Osteoblast (primary cell): Measurements from ENCODE around the gene MTMR1. TPM values are rescaled to one million over a fixed set of nuclear protein-coding genes. Genes with fewer than 3 reads are reported as not detected.
A peak's percentile ranks its signal among the peaks of the same experiment; 100 is the strongest.

Experiments
- DNase-seq: peaks from one replicate; pipeline ENCODE4 v3.0.0; 2011; ENCODE audit warnings: low spot score, mixed read lengths; ENCODE audit not compliant: insufficient read length; ENCODE audit errors: missing footprints
- H2AFZ ChIP-seq: 2 replicates; pipeline ENCODE4 v1.6.0; 2011; ENCODE audit warnings: mild to moderate bottlenecking, low read length
- H3K27ac ChIP-seq: 2 replicates; pipeline ENCODE4 v1.5.1; 2011; ENCODE audit warnings: mild to moderate bottlenecking, low read depth, low read length, moderate library complexity
- H3K27me3 ChIP-seq: 2 replicates; pipeline ENCODE4 v1.6.0; 2012; ENCODE audit warnings: mild to moderate bottlenecking, control low read depth, inconsistent platforms, low read length, moderate library complexity; ENCODE audit not compliant: insufficient read depth
- H3K36me3 ChIP-seq: 2 replicates; pipeline ENCODE4 v1.5.1; 2011; ENCODE audit warnings: mild to moderate bottlenecking, low read length, control low read depth, moderate library complexity; ENCODE audit not compliant: insufficient read depth
- H3K4me1 ChIP-seq: 2 replicates; pipeline ENCODE4 v1.5.1; 2011; ENCODE audit warnings: mild to moderate bottlenecking, low read length, control low read depth, moderate library complexity; ENCODE audit not compliant: insufficient read depth
- H3K4me2 ChIP-seq: 2 replicates; pipeline ENCODE4 v1.6.0; 2011; ENCODE audit warnings: mild to moderate bottlenecking, low read length; ENCODE audit not compliant: insufficient read depth
- H3K4me3 ChIP-seq: fragments of 200-600 bp; sonication (generic); 3 replicates; pipeline ENCODE4 v1.5.1; 2012; ENCODE audit warnings: mild to moderate bottlenecking, low read length, inconsistent platforms; ENCODE audit not compliant: insufficient read depth
- H3K79me2 ChIP-seq: 2 replicates; pipeline ENCODE4 v1.6.0; 2012; ENCODE audit warnings: mild to moderate bottlenecking, low read length, control low read depth, inconsistent platforms; ENCODE audit not compliant: insufficient read depth
- H3K9me3 ChIP-seq: 2 replicates; pipeline ENCODE4 v1.5.1; 2011; ENCODE audit warnings: low read depth, low read length, control low read depth
- H4K20me1 ChIP-seq: 2 replicates; pipeline ENCODE4 v1.6.0; 2012; ENCODE audit warnings: mild to moderate bottlenecking, low read length, control low read depth; ENCODE audit not compliant: insufficient read depth
- total RNA-seq: library from RNA; depleted of rRNA; stranded (reverse); fragments of >200 nt; gene quantifications from 2 replicates; pipeline ENCODE4 v1.2.3, GENCODE V29; 2012
- TF ChIP-seq, protein P1 (sequence below): IDR thresholded peaks from 2 replicates; pipeline ENCODE4 v1.5.1; 2011; ENCODE audit warnings: mild to moderate bottlenecking, low read depth, low read length, moderate library complexity; ENCODE audit errors: extremely low read depth

Gene MTMR1
- total RNA-seq, 1 donor: 17.0 TPM

DNA sequence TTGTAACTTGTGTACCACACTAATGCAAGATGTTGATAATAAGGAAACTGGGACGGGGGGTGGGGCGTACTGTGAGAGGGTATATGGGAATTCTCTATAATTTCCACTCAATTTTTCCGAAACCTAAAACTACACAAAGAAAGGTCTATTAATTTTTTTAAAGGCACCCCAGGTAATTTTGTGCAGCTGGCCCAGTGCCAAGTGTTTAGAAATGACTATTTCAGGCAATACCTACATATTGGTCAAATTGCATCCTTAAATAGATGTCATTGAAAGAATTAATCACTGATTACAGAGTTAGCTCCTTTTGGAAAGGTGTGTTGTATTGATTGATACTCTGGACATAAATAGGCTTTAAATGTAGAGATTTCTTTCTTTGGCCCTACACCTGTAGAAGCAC is 10.1 kb upstream of the MTMR1 start:
- no peak for DNase-seq
- Histone ChIP-seq H4K20me1 (no peaks in the 10 kb centered on the region), H3K27ac (no peak overlapping the region), H3K9me3 (no peaks in the 10 kb centered on the region), H3K79me2 (no peaks in the 10 kb centered on the region), H3K36me3 (no peaks in the 10 kb centered on the region), H2AFZ (no peak overlapping the region), H3K4me1 (no peaks in the 10 kb centered on the region), H3K27me3 (no peaks in the 10 kb centered on the region), H3K4me2 (no peak overlapping the region), H3K4me3 (no peak overlapping the region)
- TF ChIP-seq, protein P1, sequence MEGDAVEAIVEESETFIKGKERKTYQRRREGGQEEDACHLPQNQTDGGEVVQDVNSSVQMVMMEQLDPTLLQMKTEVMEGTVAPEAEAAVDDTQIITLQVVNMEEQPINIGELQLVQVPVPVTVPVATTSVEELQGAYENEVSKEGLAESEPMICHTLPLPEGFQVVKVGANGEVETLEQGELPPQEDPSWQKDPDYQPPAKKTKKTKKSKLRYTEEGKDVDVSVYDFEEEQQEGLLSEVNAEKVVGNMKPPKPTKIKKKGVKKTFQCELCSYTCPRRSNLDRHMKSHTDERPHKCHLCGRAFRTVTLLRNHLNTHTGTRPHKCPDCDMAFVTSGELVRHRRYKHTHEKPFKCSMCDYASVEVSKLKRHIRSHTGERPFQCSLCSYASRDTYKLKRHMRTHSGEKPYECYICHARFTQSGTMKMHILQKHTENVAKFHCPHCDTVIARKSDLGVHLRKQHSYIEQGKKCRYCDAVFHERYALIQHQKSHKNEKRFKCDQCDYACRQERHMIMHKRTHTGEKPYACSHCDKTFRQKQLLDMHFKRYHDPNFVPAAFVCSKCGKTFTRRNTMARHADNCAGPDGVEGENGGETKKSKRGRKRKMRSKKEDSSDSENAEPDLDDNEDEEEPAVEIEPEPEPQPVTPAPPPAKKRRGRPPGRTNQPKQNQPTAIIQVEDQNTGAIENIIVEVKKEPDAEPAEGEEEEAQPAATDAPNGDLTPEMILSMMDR: no peak

GRCh38 chrX:150683536-150684146 is 9.6 kb upstream of the MTMR1 start:
- Histone ChIP-seq H3K9me3 (no peaks in the 10 kb centered on the region), H3K4me3 (no peak overlapping the region), H4K20me1 (no peaks in the 10 kb centered on the region), H3K27me3 (no peaks in the 10 kb centered on the region), H2AFZ (no peak overlapping the region), H3K4me2 (no peak overlapping the region), H3K79me2 (no peaks in the 10 kb centered on the region), H3K4me1 (peaks cover 5% of the 10 kb centered on the region), H3K36me3 (no peaks in the 10 kb centered on the region), H3K27ac (no peak overlapping the region)
- DNase-seq: peak; percentile 65
- TF ChIP-seq, protein P1: peak; percentile 53

- Histone ChIP-seq H3K4me1 (peaks cover 12% of the 10 kb centered on the region), H3K36me3 (no peaks in the 10 kb centered on the region), H3K4me2 (no peak overlapping the region), H3K9me3 (peaks cover 14% of the 10 kb centered on the region), H3K79me2 (no peaks in the 10 kb centered on the region), H3K27ac (peak overlapping the region; percentile 64), H3K4me3 (no peak overlapping the region), H2AFZ (no peak overlapping the region), H3K27me3 (no peaks in the 10 kb centered on the region), H4K20me1 (no peaks in the 10 kb centered on the region)
- peak; percentile 90 for DNase-seq
- TF ChIP-seq, protein P1: no peak
These were observed 4.2 kb upstream of the MTMR1 start for GRCh38 chrX:150688911-150689451.

- no peak overlapping the region for H3K4me2 ChIP-seq
These were observed 3.1 kb upstream of the MTMR1 start for GRCh38 chrX:150690126-150690525.

More at GRCh38 chrX:150690126-150690525, 3.1 kb upstream of the MTMR1 start:
- H3K27me3 ChIP-seq: no peaks in the 10 kb centered on the region
- peaks cover 19% of the 10 kb centered on the region for H3K4me1 ChIP-seq
- H3K36me3 ChIP-seq: no peaks in the 10 kb centered on the region
- peaks cover 14% of the 10 kb centered on the region for H3K9me3 ChIP-seq
- H4K20me1 ChIP-seq: no peaks in the 10 kb centered on the region
- DNase-seq: peak; percentile 94
- H3K79me2 ChIP-seq: peaks cover 6% of the 10 kb centered on the region
- no peak overlapping the region for H2AFZ ChIP-seq
- peak overlapping the region; percentile 62 for H3K27ac ChIP-seq
- no peak overlapping the region for H3K4me3 ChIP-seq
- TF ChIP-seq, protein P1: no peak
